GM23338 (cell line): ENCODE results near the gene GLCE. TPM values are rescaled to one million over a fixed set of nuclear protein-coding genes. Genes with fewer than 3 reads are reported as not detected.

Experiments used
- ATAC-seq: fragments of 200-7000 bp; cut with Tn5 transposase; 3 replicates; pipeline ENCODE4 v1.9.1; 2020
- DNase-seq: peaks from one replicate; pipeline ENCODE4 v3.0.0-alpha.2; 2015; ENCODE audit warnings: low spot score
- H2AFZ ChIP-seq: fragments of 200-600 bp; sonication (generic); 2 replicates; pipeline ENCODE4 v1.8.0; 2016; ENCODE audit warnings: antibody characterized with exemption, mild to moderate bottlenecking, moderate library complexity
- H3F3A ChIP-seq: fragments of 200-600 bp; sonication (generic); replicated peaks from 2 replicates; pipeline ENCODE4 v1.8.0; 2017; ENCODE audit warnings: antibody characterized with exemption, mixed run types, low read depth
- H3K27ac ChIP-seq: fragments of 200-600 bp; sonication (generic); 2 replicates; pipeline ENCODE4 v1.6.1; 2016; ENCODE audit warnings: low read depth
- H3K27me3 ChIP-seq: fragments of 200-600 bp; sonication (generic); 2 replicates; pipeline ENCODE4 v1.8.0; 2016; ENCODE audit warnings: mild to moderate bottlenecking, mixed run types, moderate library complexity; ENCODE audit not compliant: insufficient read depth
- H3K36me3 ChIP-seq: fragments of 200-600 bp; sonication (generic); 2 replicates; pipeline ENCODE4 v1.8.0; 2016; ENCODE audit warnings: mild to moderate bottlenecking; ENCODE audit not compliant: insufficient read depth
- H3K4me1 ChIP-seq: fragments of 200-600 bp; sonication (generic); 2 replicates; pipeline ENCODE4 v1.8.0; 2016; ENCODE audit warnings: mild to moderate bottlenecking, moderate library complexity; ENCODE audit not compliant: insufficient read depth
- H3K4me2 ChIP-seq: fragments of 200-600 bp; sonication (generic); 2 replicates; pipeline ENCODE4 v1.7.1; 2017; ENCODE audit warnings: mixed run types
- H3K4me3 ChIP-seq: fragments of 200-600 bp; sonication (generic); 2 replicates; pipeline ENCODE4 v1.6.1; 2016; ENCODE audit warnings: mixed run types
- H3K79me2 ChIP-seq: fragments of 200-600 bp; sonication (generic); replicated peaks from 2 replicates; pipeline ENCODE4 v1.8.0; 2017; ENCODE audit warnings: mild to moderate bottlenecking; ENCODE audit not compliant: insufficient read depth
- H3K9me2 ChIP-seq: fragments of 200-600 bp; sonication (generic); 2 replicates; pipeline ENCODE4 v1.8.0; 2017; ENCODE audit not compliant: insufficient read depth
- H4K20me1 ChIP-seq: fragments of 200-600 bp; sonication (generic); replicated peaks from 2 replicates; pipeline ENCODE4 v1.8.0; 2017; ENCODE audit warnings: mild to moderate bottlenecking; ENCODE audit not compliant: insufficient read depth
- H3K27ac Mint-ChIP-seq: 2 replicates; pipeline ENCODE4 v1.8.0; 2020; ENCODE audit warnings: inconsistent platforms, mild to moderate bottlenecking, moderate library complexity, mixed read lengths
- H3K27me3 Mint-ChIP-seq: 3 replicates; pipeline ENCODE4 v1.8.0; 2022; ENCODE audit warnings: low read depth, mild to moderate bottlenecking, moderate library complexity, mixed read lengths, inconsistent platforms; ENCODE audit not compliant: insufficient read depth, poor library complexity
- H3K36me3 Mint-ChIP-seq: 3 replicates; pipeline ENCODE4 v1.8.0; 2021; ENCODE audit warnings: low read depth, mild to moderate bottlenecking, inconsistent platforms, moderate library complexity, mixed read lengths
- H3K4me1 Mint-ChIP-seq: 3 replicates; pipeline ENCODE4 v1.8.0; 2020; ENCODE audit warnings: mild to moderate bottlenecking, inconsistent platforms, mixed read lengths
- H3K4me3 Mint-ChIP-seq: 3 replicates; pipeline ENCODE4 v1.8.0; 2021; ENCODE audit warnings: moderate library complexity, mild to moderate bottlenecking, inconsistent platforms, mixed read lengths
- H3K9me3 Mint-ChIP-seq: 3 replicates; pipeline ENCODE4 v1.8.0; 2020; ENCODE audit warnings: moderate library complexity, mild to moderate bottlenecking, inconsistent platforms, mixed read lengths
- CREB1 ChIP-seq: fragments of 250-450 bp; sonication (Bioruptor Pico); IDR thresholded peaks from 2 replicates; pipeline ENCODE4 v1.5.0; 2020; ENCODE audit warnings: low read depth, mild to moderate bottlenecking, moderate library complexity
- NANOG ChIP-seq: IDR thresholded peaks from 2 replicates; pipeline ENCODE4 v1.6.1; 2016; ENCODE audit warnings: antibody characterized with exemption, borderline replicate concordance
- POLR2AphosphoS5 ChIP-seq: IDR thresholded peaks from 2 replicates; pipeline ENCODE4 v1.6.1; 2016; ENCODE audit warnings: antibody characterized with exemption, low read depth
- ZNF331 ChIP-seq: fragments of 250-450 bp; sonication (Bioruptor Pico); IDR thresholded peaks from 2 replicates; pipeline ENCODE4 v1.5.0; 2020; ENCODE audit warnings: low read depth, mild to moderate bottlenecking, moderate library complexity
- polyA plus RNA-seq: library from polyadenylated mRNA; unstranded; fragments of >200 nt; fragmentation: Nextera tagmentation; extraction: Ambion mirVana; gene quantifications from 2 replicates; pipeline ENCODE4 v1.2.1, GENCODE V29; 2016
- total RNA-seq: library from RNA; depleted of rRNA; stranded (reverse); fragments of >200 nt; shearing (Covaris generic); gene quantifications from 2 replicates; pipeline ENCODE4 v1.2.3, GENCODE V29; 2014
- TF ChIP-seq, protein P1 (sequence below): IDR thresholded peaks from one replicate; pipeline ENCODE4 v1.6.1; 2018; ENCODE audit warnings: antibody characterized with exemption; ENCODE audit not compliant: unreplicated experiment
- TF ChIP-seq, protein P2 (sequence below): IDR thresholded peaks from 2 replicates; pipeline ENCODE4 v1.6.1; 2016; ENCODE audit warnings: antibody characterized with exemption

Gene GLCE
- total and polyA plus RNA-seq, 2 experiments from 2014 or later: 7.5 to 15.5 TPM

DNA sequence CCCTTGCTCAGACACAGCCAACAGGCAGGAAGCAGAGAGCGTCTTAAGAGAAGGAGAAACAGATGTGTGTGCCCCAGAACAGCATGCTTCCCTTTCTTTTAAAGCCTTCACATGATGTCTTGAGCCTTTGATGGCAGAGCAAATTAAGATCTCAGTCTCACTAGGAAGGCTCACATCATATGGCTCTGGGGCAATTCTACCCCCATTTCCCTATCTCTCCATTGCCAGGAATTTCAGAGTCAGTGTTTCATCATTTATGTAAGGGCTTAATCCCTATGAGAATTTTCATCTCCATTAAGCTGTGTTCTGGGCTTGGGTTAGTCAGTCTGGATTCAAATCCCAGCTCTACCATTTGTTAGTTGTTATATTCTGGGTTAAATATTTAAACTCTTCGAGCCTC is 41.4 kb upstream of the GLCE start:
- TF ChIP-seq POLR2AphosphoS5: no peak
- TF ChIP-seq NANOG: no peak
- TF ChIP-seq, protein P1, sequence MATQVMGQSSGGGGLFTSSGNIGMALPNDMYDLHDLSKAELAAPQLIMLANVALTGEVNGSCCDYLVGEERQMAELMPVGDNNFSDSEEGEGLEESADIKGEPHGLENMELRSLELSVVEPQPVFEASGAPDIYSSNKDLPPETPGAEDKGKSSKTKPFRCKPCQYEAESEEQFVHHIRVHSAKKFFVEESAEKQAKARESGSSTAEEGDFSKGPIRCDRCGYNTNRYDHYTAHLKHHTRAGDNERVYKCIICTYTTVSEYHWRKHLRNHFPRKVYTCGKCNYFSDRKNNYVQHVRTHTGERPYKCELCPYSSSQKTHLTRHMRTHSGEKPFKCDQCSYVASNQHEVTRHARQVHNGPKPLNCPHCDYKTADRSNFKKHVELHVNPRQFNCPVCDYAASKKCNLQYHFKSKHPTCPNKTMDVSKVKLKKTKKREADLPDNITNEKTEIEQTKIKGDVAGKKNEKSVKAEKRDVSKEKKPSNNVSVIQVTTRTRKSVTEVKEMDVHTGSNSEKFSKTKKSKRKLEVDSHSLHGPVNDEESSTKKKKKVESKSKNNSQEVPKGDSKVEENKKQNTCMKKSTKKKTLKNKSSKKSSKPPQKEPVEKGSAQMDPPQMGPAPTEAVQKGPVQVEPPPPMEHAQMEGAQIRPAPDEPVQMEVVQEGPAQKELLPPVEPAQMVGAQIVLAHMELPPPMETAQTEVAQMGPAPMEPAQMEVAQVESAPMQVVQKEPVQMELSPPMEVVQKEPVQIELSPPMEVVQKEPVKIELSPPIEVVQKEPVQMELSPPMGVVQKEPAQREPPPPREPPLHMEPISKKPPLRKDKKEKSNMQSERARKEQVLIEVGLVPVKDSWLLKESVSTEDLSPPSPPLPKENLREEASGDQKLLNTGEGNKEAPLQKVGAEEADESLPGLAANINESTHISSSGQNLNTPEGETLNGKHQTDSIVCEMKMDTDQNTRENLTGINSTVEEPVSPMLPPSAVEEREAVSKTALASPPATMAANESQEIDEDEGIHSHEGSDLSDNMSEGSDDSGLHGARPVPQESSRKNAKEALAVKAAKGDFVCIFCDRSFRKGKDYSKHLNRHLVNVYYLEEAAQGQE: no peak
- no peak for TF ChIP-seq ZNF331 (CRISPR knock-in tag)
- no peaks in the 10 kb centered on the region; the same call in 2 of the 3 replicates for H3K9me3 Mint-ChIP-seq
- H3K4me3 Mint-ChIP-seq: peak overlapping the region; percentile 18; the same call in 1 of the 3 replicates
- Histone ChIP-seq H4K20me1 (no peaks in the 10 kb centered on the region), H3K27me3 (peaks cover 76% of the 10 kb centered on the region), H3K4me1 (peaks cover 51% of the 10 kb centered on the region), H3K36me3 (no peaks in the 10 kb centered on the region), H3K27ac (no peak overlapping the region), H3F3A (peaks cover 22% of the 10 kb centered on the region), H3K4me2 (peak overlapping the region; percentile 48), H3K9me2 (no peaks in the 10 kb centered on the region), H3K4me3 (peak overlapping the region; percentile 41), H2AFZ (no peak overlapping the region), H3K79me2 (no peaks in the 10 kb centered on the region)
- peaks cover 55% of the 10 kb centered on the region for H3K27me3 Mint-ChIP-seq
- DNase-seq: peak; percentile 40
- H3K27ac Mint-ChIP-seq: no peak overlapping the region
- ATAC-seq: no peak
- H3K4me1 Mint-ChIP-seq: peaks cover 61% of the 10 kb centered on the region
- no peaks in the 10 kb centered on the region for H3K36me3 Mint-ChIP-seq

- Histone ChIP-seq H3K9me2 (no peaks in the 10 kb centered on the region), H4K20me1 (no peaks in the 10 kb centered on the region), H2AFZ (no peak overlapping the region), H3K79me2 (no peaks in the 10 kb centered on the region), H3K27me3 (peaks cover 68% of the 10 kb centered on the region), H3K4me1 (peaks cover 51% of the 10 kb centered on the region), H3K27ac (no peak overlapping the region), H3K4me3 (peak overlapping the region; percentile 31), H3F3A (peaks cover 22% of the 10 kb centered on the region), H3K36me3 (no peaks in the 10 kb centered on the region), H3K4me2 (peak overlapping the region; percentile 48)
- Mint-ChIP-seq H3K9me3 (no peaks in the 10 kb centered on the region), H3K36me3 (no peaks in the 10 kb centered on the region), H3K4me3 (peak overlapping the region; percentile 3; the same call in 2 of the 3 replicates), H3K4me1 (peaks cover 57% of the 10 kb centered on the region), H3K27ac (no peak overlapping the region), H3K27me3 (peaks cover 54% of the 10 kb centered on the region)
- DNase-seq (peak; percentile 66), ATAC-seq (peak; percentile 30)
- peak; percentile 48 for TF ChIP-seq POLR2AphosphoS5
- TF ChIP-seq, protein P2, sequence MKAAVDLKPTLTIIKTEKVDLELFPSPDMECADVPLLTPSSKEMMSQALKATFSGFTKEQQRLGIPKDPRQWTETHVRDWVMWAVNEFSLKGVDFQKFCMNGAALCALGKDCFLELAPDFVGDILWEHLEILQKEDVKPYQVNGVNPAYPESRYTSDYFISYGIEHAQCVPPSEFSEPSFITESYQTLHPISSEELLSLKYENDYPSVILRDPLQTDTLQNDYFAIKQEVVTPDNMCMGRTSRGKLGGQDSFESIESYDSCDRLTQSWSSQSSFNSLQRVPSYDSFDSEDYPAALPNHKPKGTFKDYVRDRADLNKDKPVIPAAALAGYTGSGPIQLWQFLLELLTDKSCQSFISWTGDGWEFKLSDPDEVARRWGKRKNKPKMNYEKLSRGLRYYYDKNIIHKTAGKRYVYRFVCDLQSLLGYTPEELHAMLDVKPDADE: 0 out of 2 replicates have a peak, but pooled peaks have one; percentile 24
- TF ChIP-seq CREB1 (CRISPR knock-in tag): no peak
- peak; percentile 19; the same call in 1 of the 2 replicates for TF ChIP-seq NANOG
Measured at GRCh38 chr15:69119683-69120395, 40.6 kb upstream of the GLCE start.
